Trophoblast cell (in vitro differentiated cells and primary cell): Measurements from ENCODE around the gene ZNF668.

Source experiments
- DNase-seq, 2 donors: peaks; one replicate each; pipeline ENCODE4 v3.0.0-alpha.2; 2016
- H2AFZ ChIP-seq: 2 replicates; pipeline ENCODE4 v1.6.1; 2013; ENCODE audit warnings: low read length, moderate library complexity, mild to moderate bottlenecking; ENCODE audit not compliant: insufficient read depth, poor library complexity
- H2AK5ac ChIP-seq: 2 replicates; pipeline ENCODE4 v1.6.1; 2013; ENCODE audit warnings: mild to moderate bottlenecking, low read length
- H2BK120ac ChIP-seq: 2 replicates; pipeline ENCODE4 v1.6.1; 2013; ENCODE audit warnings: low read length, mild to moderate bottlenecking, moderate library complexity; ENCODE audit not compliant: insufficient read depth, poor library complexity
- H2BK12ac ChIP-seq: 2 replicates; pipeline ENCODE4 v1.6.1; 2013; ENCODE audit warnings: mild to moderate bottlenecking, low read length, moderate library complexity
- H2BK5ac ChIP-seq: 2 replicates; pipeline ENCODE4 v1.6.1; 2013; ENCODE audit warnings: low read length, low read depth, moderate library complexity, mild to moderate bottlenecking; ENCODE audit not compliant: poor library complexity
- H3K14ac ChIP-seq: 2 replicates; pipeline ENCODE4 v1.6.1; 2013; ENCODE audit warnings: mild to moderate bottlenecking, low read length
- H3K18ac ChIP-seq: 2 replicates; pipeline ENCODE4 v1.6.1; 2013; ENCODE audit warnings: mild to moderate bottlenecking, low read length
- H3K23ac ChIP-seq: 2 replicates; pipeline ENCODE4 v1.6.1; 2013; ENCODE audit warnings: low read length
- H3K27ac ChIP-seq: 2 replicates; pipeline ENCODE4 v1.5.1; 2013; ENCODE audit warnings: low read depth, mild to moderate bottlenecking, inconsistent platforms, low read length, moderate library complexity
- H3K27me3 ChIP-seq: 2 replicates; pipeline ENCODE4 v1.6.1; 2013; ENCODE audit warnings: inconsistent platforms, mild to moderate bottlenecking, low read length, moderate library complexity; ENCODE audit not compliant: insufficient read depth
- H3K36me3 ChIP-seq, 2 experiments: 1 replicate in 1 of 2; 2 replicates in 1 of 2; pipeline ENCODE4 v1.6.1; 2013; ENCODE audit warnings: low read length in 2 of 2, mild to moderate bottlenecking in 2 of 2, moderate library complexity in 1 of 2; ENCODE audit not compliant: insufficient read depth in 2 of 2, control insufficient read depth in 1 of 2
- H3K4ac ChIP-seq: 2 replicates; pipeline ENCODE4 v1.6.1; 2013; ENCODE audit warnings: low read depth, mild to moderate bottlenecking, low read length, moderate library complexity
- H3K4me1 ChIP-seq, 2 experiments: 1 replicate in 1 of 2; 2 replicates in 1 of 2; pipeline ENCODE4 v1.6.1; 2013; ENCODE audit warnings: low read length in 2 of 2, mild to moderate bottlenecking in 2 of 2, moderate library complexity in 1 of 2; ENCODE audit not compliant: insufficient read depth in 2 of 2, control insufficient read depth in 1 of 2
- H3K4me2 ChIP-seq: 2 replicates; pipeline ENCODE4 v1.6.1; 2013; ENCODE audit warnings: inconsistent platforms, mild to moderate bottlenecking, low read length, moderate library complexity
- H3K4me3 ChIP-seq: 2 replicates; pipeline ENCODE4 v1.5.1; 2013; ENCODE audit warnings: mild to moderate bottlenecking, low read depth, low read length, inconsistent platforms
- H3K79me1 ChIP-seq: one replicate; pipeline ENCODE4 v1.6.1; 2013; ENCODE audit warnings: low read length
- H3K79me2 ChIP-seq: 2 replicates; pipeline ENCODE4 v1.6.1; 2013; ENCODE audit warnings: low read length, mild to moderate bottlenecking; ENCODE audit not compliant: control insufficient read depth, insufficient read depth, poor library complexity
- H3K9ac ChIP-seq: 2 replicates; pipeline ENCODE4 v1.6.1; 2013; ENCODE audit warnings: mild to moderate bottlenecking, low read length
- H3K9me3 ChIP-seq: 2 replicates; pipeline ENCODE4 v1.6.1; 2013; ENCODE audit warnings: low read depth, mild to moderate bottlenecking, control low read depth, inconsistent platforms, low read length; ENCODE audit not compliant: insufficient read depth
- H4K12ac ChIP-seq: 2 replicates; pipeline ENCODE4 v1.6.1; 2013; ENCODE audit warnings: low read depth, mild to moderate bottlenecking, low read length, moderate library complexity
- H4K8ac ChIP-seq: 2 replicates; pipeline ENCODE4 v1.6.1; 2013; ENCODE audit warnings: low read depth, mild to moderate bottlenecking, low read length, moderate library complexity
- H4K91ac ChIP-seq: one replicate; pipeline ENCODE4 v1.6.1; 2013; ENCODE audit warnings: low read depth, mild to moderate bottlenecking, low read length, moderate library complexity
- WGBS: extraction: QIAGEN DNeasy Blood & Tissue Kit; methylation state at CpG from one replicate; pipeline ENCODE4 v1.1.7; 2013; ENCODE audit warnings: missing lambda C conversion rate; ENCODE audit not compliant: insufficient read length, insufficient coverage; ENCODE audit errors: extremely low coverage; 5-methylcytosine and 5-hydroxymethylcytosine counted together

ZNF668 gene

GRCh38 chr16:31111881-31112466 is 37.9 kb upstream of the ZNF668 start:
- Histone ChIP-seq H4K8ac (no peak overlapping the region), H4K91ac (no peak overlapping the region), H3K9ac (no peak overlapping the region), H3K4me3 (no peak overlapping the region), H3K27me3 (no peaks in the 10 kb centered on the region), H3K79me1 (peaks cover 6% of the 10 kb centered on the region), H2AK5ac (no peak overlapping the region), H2BK5ac (no peak overlapping the region), H3K18ac (no peak overlapping the region), H3K36me3 (peaks cover 36 to 40% of the 10 kb centered on the region in 2 experiments), H3K27ac (no peak overlapping the region), H3K14ac (no peak overlapping the region), H3K4ac (no peak overlapping the region), H2BK120ac (no peak overlapping the region), H2AFZ (no peak overlapping the region), H3K23ac (no peak overlapping the region), H3K4me2 (no peak overlapping the region), H2BK12ac (no peak overlapping the region), H3K4me1 (peaks cover 2 to 13% of the 10 kb centered on the region in 2 experiments), H4K12ac (no peak overlapping the region), H3K79me2 (peaks cover 6% of the 10 kb centered on the region), H3K9me3 (peaks cover 1% of the 10 kb centered on the region)
- WGBS: no CpG with 5 or more reads among the region's 23 CpGs
- DNase-seq: no peak

DNA sequence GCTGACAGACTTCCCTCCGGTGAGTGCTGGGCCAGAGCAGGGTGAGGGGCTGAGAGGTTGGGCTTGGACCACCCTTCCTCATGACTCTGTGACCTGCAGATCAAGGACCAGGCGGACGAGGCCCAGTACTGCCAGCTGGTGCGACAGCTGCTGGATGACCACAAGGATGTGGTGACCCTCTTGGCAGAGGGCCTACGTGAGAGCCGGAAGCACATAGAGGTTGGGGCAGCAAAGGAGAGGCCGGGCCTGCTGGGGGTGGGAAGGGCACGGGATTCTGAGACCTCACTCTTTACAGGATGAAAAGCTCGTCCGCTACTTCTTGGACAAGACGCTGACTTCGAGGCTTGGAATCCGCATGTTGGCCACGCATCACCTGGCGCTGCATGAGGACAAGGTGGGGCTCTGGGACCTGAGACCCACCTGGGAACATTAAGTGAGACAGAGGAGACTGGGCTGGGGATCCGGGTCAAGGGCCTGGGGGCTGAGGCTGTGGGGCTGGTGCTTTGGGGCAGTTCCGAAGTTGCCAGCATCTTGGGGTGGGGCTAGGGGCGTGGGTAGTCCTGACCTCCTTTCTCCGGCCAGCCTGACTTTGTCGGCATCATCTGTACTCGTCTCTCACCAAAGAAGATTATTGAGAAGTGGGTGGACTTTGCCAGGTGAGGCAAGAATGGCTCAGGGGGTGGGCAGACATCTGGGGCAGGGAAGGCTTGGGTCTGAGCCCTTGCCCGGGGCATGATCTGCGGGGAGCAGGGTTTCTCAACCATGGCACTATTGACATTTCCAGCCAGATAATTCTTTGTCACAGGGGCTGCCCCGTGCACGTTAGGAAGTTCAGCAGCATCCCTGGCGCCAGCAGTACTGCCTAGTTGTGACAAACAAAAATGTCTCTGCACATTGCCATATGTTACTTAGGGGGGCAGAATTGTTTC is 36.3 kb upstream of the ZNF668 start:
- H3K4me1 ChIP-seq: peaks cover 0 to 14% of the 10 kb centered on the region in 2 experiments
- no CpG with 5 or more reads among the region's 26 CpGs for WGBS
- H4K12ac ChIP-seq: no peak overlapping the region
- peaks cover 6% of the 10 kb centered on the region for H3K79me1 ChIP-seq
- H3K9me3 ChIP-seq: peaks cover 1% of the 10 kb centered on the region
- no peak overlapping the region for H3K4me3 ChIP-seq
- H3K4ac ChIP-seq: no peak overlapping the region
- no peak overlapping the region for H2AFZ ChIP-seq
- H2AK5ac ChIP-seq: no peak overlapping the region
- H3K18ac ChIP-seq: no peak overlapping the region
- no peak overlapping the region for H3K14ac ChIP-seq
- peaks cover 36 to 40% of the 10 kb centered on the region in 2 experiments for H3K36me3 ChIP-seq
- no peak overlapping the region for H2BK5ac ChIP-seq
- H3K79me2 ChIP-seq: peaks cover 6% of the 10 kb centered on the region
- no peak overlapping the region for H4K8ac ChIP-seq
- no peak overlapping the region for H3K4me2 ChIP-seq
- H3K27ac ChIP-seq: no peak overlapping the region
- H3K9ac ChIP-seq: no peak overlapping the region
- no peak overlapping the region for H2BK12ac ChIP-seq
- H4K91ac ChIP-seq: no peak overlapping the region
- no peak overlapping the region for H3K23ac ChIP-seq
- no peak for DNase-seq
- no peaks in the 10 kb centered on the region for H3K27me3 ChIP-seq
- no peak overlapping the region for H2BK120ac ChIP-seq

- H3K79me1 ChIP-seq: peaks cover 6% of the 10 kb centered on the region
- WGBS: no CpG with 5 or more reads among the region's 12 CpGs
- no peak overlapping the region for H4K8ac ChIP-seq
Observed at GRCh38 chr16:31109622-31110021, 35.6 kb upstream of the ZNF668 start.

DNA sequence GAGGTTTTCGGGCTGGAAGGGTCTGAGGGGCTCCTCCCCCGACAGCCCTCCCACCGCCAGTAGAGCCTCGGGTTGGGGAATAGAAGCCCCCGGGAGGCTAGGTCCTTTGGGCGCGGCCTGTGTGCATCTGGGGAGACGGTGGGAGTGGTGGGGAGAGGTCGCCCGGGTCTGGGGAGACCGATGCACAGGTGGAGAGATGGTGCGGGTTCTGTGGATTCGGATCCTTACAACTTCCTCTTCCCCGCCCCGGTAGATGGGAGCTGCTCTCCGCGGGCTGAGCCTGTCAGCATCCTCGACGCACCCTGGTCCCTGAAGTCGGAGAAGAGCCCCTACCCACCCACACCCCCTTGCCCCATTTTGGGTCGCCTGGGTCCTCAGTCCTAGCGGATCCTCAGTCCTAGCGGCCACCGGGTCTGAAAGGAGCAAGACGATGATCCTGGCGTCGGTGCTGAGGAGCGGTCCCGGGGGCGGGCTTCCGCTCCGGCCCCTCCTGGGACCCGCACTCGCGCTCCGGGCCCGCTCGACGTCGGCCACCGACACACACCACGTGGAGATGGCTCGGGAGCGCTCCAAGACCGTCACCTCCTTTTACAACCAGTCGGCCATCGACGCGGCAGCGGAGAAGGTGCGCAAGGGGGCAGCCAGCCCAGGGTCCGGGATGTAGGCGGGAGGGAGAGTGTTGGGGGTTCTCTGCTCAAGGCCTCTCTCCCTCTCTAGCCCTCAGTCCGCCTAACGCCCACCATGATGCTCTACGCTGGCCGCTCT is 34.9 kb upstream of the ZNF668 start:
- H3K79me1 ChIP-seq: peaks cover 6% of the 10 kb centered on the region
- peak overlapping the region; percentile 95 for H3K18ac ChIP-seq
- no CpG with 5 or more reads among the region's 57 CpGs for WGBS
- peak overlapping the region; percentile 92 for H3K4me2 ChIP-seq
- H4K8ac ChIP-seq: peak overlapping the region; percentile 98
- no peak for DNase-seq
- peak overlapping the region; percentile 99 for H3K14ac ChIP-seq
- H3K9ac ChIP-seq: peak overlapping the region; percentile 93
- peaks cover 1% of the 10 kb centered on the region for H3K9me3 ChIP-seq
- peak overlapping the region; percentile 100 for H2AFZ ChIP-seq
- H2AK5ac ChIP-seq: peak overlapping the region; percentile 83
- H3K4me1 ChIP-seq: peaks cover 0 to 14% of the 10 kb centered on the region in 2 experiments
- H2BK12ac ChIP-seq: no peak overlapping the region
- H4K12ac ChIP-seq: peak overlapping the region; percentile 96
- H2BK5ac ChIP-seq: no peak overlapping the region
- peak overlapping the region; percentile 97 for H4K91ac ChIP-seq
- peak overlapping the region; percentile 97 for H3K4me3 ChIP-seq
- peak overlapping the region; percentile 96 for H3K4ac ChIP-seq
- H3K36me3 ChIP-seq: peaks cover 36 to 40% of the 10 kb centered on the region in 2 experiments
- H3K27ac ChIP-seq: no peak overlapping the region
- no peak overlapping the region for H3K23ac ChIP-seq
- H2BK120ac ChIP-seq: peak overlapping the region; percentile 94
- H3K27me3 ChIP-seq: no peaks in the 10 kb centered on the region
- H3K79me2 ChIP-seq: peaks cover 6% of the 10 kb centered on the region

More at GRCh38 chr16:31109622-31110021, 35.6 kb upstream of the ZNF668 start:
- Histone ChIP-seq H2BK120ac (no peak overlapping the region), H3K9me3 (peaks cover 1% of the 10 kb centered on the region), H3K14ac (no peak overlapping the region), H3K36me3 (peaks cover 36 to 40% of the 10 kb centered on the region in 2 experiments), H3K4me1 (peaks cover 0 to 14% of the 10 kb centered on the region in 2 experiments), H2AFZ (no peak overlapping the region), H3K18ac (no peak overlapping the region), H3K9ac (no peak overlapping the region), H3K27ac (no peak overlapping the region), H3K79me2 (peaks cover 6% of the 10 kb centered on the region), H4K12ac (no peak overlapping the region), H3K4ac (peak overlapping the region; percentile 12), H3K4me2 (no peak overlapping the region), H2BK12ac (no peak overlapping the region), H3K27me3 (no peaks in the 10 kb centered on the region), H2AK5ac (no peak overlapping the region), H4K91ac (no peak overlapping the region), H2BK5ac (no peak overlapping the region), H3K4me3 (no peak overlapping the region), H3K23ac (no peak overlapping the region)
- no peak for DNase-seq
